Prostate gland (tissue), 2 donors: ENCODE results near the gene ARHGAP24. TPM values are rescaled to one million over a fixed set of nuclear protein-coding genes. Genes with fewer than 3 reads are reported as not detected.

ENCODE experiments used
- DNase-seq: peaks from one replicate; pipeline ENCODE4 v3.0.0-alpha.2; 2019; ENCODE audit warnings: low spot score
- H3K27ac ChIP-seq, 2 donors: fragments of 200-600 bp; sonication (generic); 2 replicates each; pipeline ENCODE4 v1.5.1; 2017 to 2019
- H3K27me3 ChIP-seq: fragments of 200-600 bp; sonication (generic); replicated peaks from 2 replicates; pipeline ENCODE4 v1.5.1; 2019; ENCODE audit not compliant: insufficient read depth
- H3K36me3 ChIP-seq, 2 donors: fragments of 200-600 bp; sonication (generic); 1 replicate in 1 of 2; 2 replicates in 1 of 2; pipeline versions ENCODE4 v1.5.1 to v1.8.1; 2017 to 2019
- H3K4me1 ChIP-seq: fragments of 200-600 bp; sonication (generic); replicated peaks from 2 replicates; pipeline ENCODE4 v1.5.1; 2019
- H3K4me3 ChIP-seq, 2 donors: fragments of 200-600 bp; sonication (generic); 2 replicates each; pipeline ENCODE4 v1.5.1; 2017 to 2019
- H3K9me3 ChIP-seq: fragments of 200-600 bp; sonication (generic); 2 replicates; pipeline ENCODE4 v1.5.1; 2017
- CTCF ChIP-seq, 4 experiments: fragments of 200-600 bp in 2 of 4; fragments of 450-650 bp in 2 of 4; sonication (generic) in 2 of 4; IDR thresholded peaks; 1 replicate in 3 of 4; 2 replicates in 1 of 4; pipeline ENCODE4 v1.5.1; 2016 to 2019; ENCODE audit warnings: antibody characterized with exemption in 4 of 4, mild to moderate bottlenecking in 2 of 4, moderate library complexity in 2 of 4
- POLR2A ChIP-seq: fragments of 450-650 bp; IDR thresholded peaks from one replicate; pipeline ENCODE4 v1.6.1; 2016; ENCODE audit warnings: antibody characterized with exemption, mild to moderate bottlenecking
- POLR2AphosphoS5 ChIP-seq: sonication (generic); formaldehyde crosslinking; IDR thresholded peaks from one replicate; pipeline ENCODE4 v1.6.1; 2017; ENCODE audit warnings: antibody characterized with exemption
- WGBS: methylation state at CpG from one replicate; pipeline ENCODE4 v1.1.5; 2018; 5-methylcytosine and 5-hydroxymethylcytosine counted together
- intact Hi-C: fragments of 100-400 bp; cut with DNase I; formaldehyde crosslinking; loops from one replicate; pipeline ENCODE4 v1.14.2; 2022
- total RNA-seq, 2 donors: library from RNA; depleted of rRNA; stranded (reverse); fragments of >200 nt; gene quantifications; one replicate each; pipeline ENCODE4 v1.1.0, GENCODE V29; 2016

ARHGAP24 gene
- total RNA-seq, 2 donors from 2014 or later, result 6.7 to 7.4 TPM

GRCh38 chr4:85970535-85970934, 495.6 kb downstream of the ARHGAP24 start:
- no peak for DNase-seq
- WGBS, result 50% methylated on average over 2 of the region's 2 CpGs
- Histone ChIP-seq H3K9me3 (no peaks in the 10 kb centered on the region), H3K36me3 (no peaks in the 10 kb centered on the region), H3K4me3 (no peak overlapping the region), H3K27ac (no peak overlapping the region), H3K27me3 (no peaks in the 10 kb centered on the region), H3K4me1 (no peaks in the 10 kb centered on the region)
- intact Hi-C loops, result loop anchor here (10.0 kb wide), 2 partner anchors 74 to 826 kb away; no protein-coding TSS in a partner anchor
- TF ChIP-seq POLR2A (no peak), CTCF (IDR thresholded peaks at IDR 0.05) (no peak), POLR2AphosphoS5 (no peak)

- no peak overlapping the region for H3K4me3 ChIP-seq
- DNase-seq, result no peak
- no peaks in the 10 kb centered on the region for H3K36me3 ChIP-seq
- H3K27ac ChIP-seq, result no peak overlapping the region
- intact Hi-C loops, result loop anchor here (10.0 kb wide), 2 partner anchors 66 to 834 kb away; no protein-coding TSS in a partner anchor
- H3K9me3 ChIP-seq, result no peaks in the 10 kb centered on the region
- 79% methylated on average over 3 of the region's 3 CpGs for WGBS
- no peaks in the 10 kb centered on the region for H3K4me1 ChIP-seq
- no peaks in the 10 kb centered on the region for H3K27me3 ChIP-seq
- TF ChIP-seq POLR2A (no peak), POLR2AphosphoS5 (no peak), CTCF (IDR thresholded peaks at IDR 0.05) (no peak)
Measured at GRCh38 chr4:85979276-85979675, 504.3 kb downstream of the ARHGAP24 start.

GRCh38 chr4:85986266-85986665, 511.3 kb downstream of the ARHGAP24 start:
- intact Hi-C loops, result no loop called here
- WGBS, result 92% methylated on average over 1 of the region's 1 CpG
- no peaks in the 10 kb centered on the region for H3K4me1 ChIP-seq
- TF ChIP-seq POLR2A (no peak), POLR2AphosphoS5 (no peak), CTCF (IDR thresholded peaks at IDR 0.05) (no peak)
- H3K27me3 ChIP-seq, result no peaks in the 10 kb centered on the region
- no peaks in the 10 kb centered on the region for H3K9me3 ChIP-seq
- no peak overlapping the region for H3K4me3 ChIP-seq
- DNase-seq, result no peak
- no peak overlapping the region for H3K27ac ChIP-seq
- no peaks in the 10 kb centered on the region for H3K36me3 ChIP-seq

- intact Hi-C loops, result no loop called here
- Histone ChIP-seq H3K36me3 (no peaks in the 10 kb centered on the region), H3K4me1 (no peaks in the 10 kb centered on the region), H3K27me3 (no peaks in the 10 kb centered on the region), H3K27ac (no peak overlapping the region), H3K4me3 (no peak overlapping the region), H3K9me3 (no peaks in the 10 kb centered on the region)
- 93% methylated on average over 2 of the region's 2 CpGs for WGBS
- no peak for DNase-seq
- TF ChIP-seq CTCF (IDR thresholded peaks at IDR 0.05) (no peak), POLR2AphosphoS5 (no peak), POLR2A (no peak)
Measured at GRCh38 chr4:85993641-85994040, 518.7 kb downstream of the ARHGAP24 start.

GRCh38 chr4:85994576-85994975, 519.6 kb downstream of the ARHGAP24 start:
- TF ChIP-seq POLR2A (no peak), POLR2AphosphoS5 (no peak), CTCF (IDR thresholded peaks at IDR 0.05) (no peak)
- no peaks in the 10 kb centered on the region for H3K36me3 ChIP-seq
- no peak overlapping the region for H3K4me3 ChIP-seq
- no peak for DNase-seq
- H3K27me3 ChIP-seq, result no peaks in the 10 kb centered on the region
- no peak overlapping the region for H3K27ac ChIP-seq
- H3K4me1 ChIP-seq, result no peaks in the 10 kb centered on the region
- H3K9me3 ChIP-seq, result no peaks in the 10 kb centered on the region
- intact Hi-C loops, result no loop called here
